Heart left ventricle (tissue), 16 donors: ENCODE results near the gene ATXN7. TPM values are rescaled to one million over a fixed set of nuclear protein-coding genes. Genes with fewer than 3 reads are reported as not detected.
A peak's percentile ranks its signal among the peaks of the same experiment; 100 is the strongest.

Source experiments
- ATAC-seq, 4 donors: fragments of 200-7000 bp; cut with Tn5 transposase; one replicate each; pipeline ENCODE4 v1.9.1; 2020 to 2022; ENCODE audit warnings: moderate library complexity in 4 of 4, mild to moderate bottlenecking in 3 of 4, moderate number of reproducible peaks in 1 of 4
- DNase-seq, 5 donors: peaks; one replicate each; pipeline ENCODE4 v3.0.0-alpha.2; 2020
- H3K27ac ChIP-seq, 12 donors: fragments of 200-600 bp; sonication (generic) in 4 of 12; one replicate each; pipeline versions ENCODE4 v1.5.0 to v1.8.0; 2016 to 2022; ENCODE audit warnings: mild to moderate bottlenecking in 2 of 12
- H3K27me3 ChIP-seq, 9 donors: fragments of 200-600 bp; sonication (generic) in 2 of 9; one replicate each; pipeline versions ENCODE4 v1.5.1 to v1.8.0; 2016 to 2022; ENCODE audit warnings: mild to moderate bottlenecking in 3 of 9
- H3K36me3 ChIP-seq, 9 donors: fragments of 200-600 bp; sonication (generic) in 2 of 9; one replicate each; pipeline versions ENCODE4 v1.5.0 to v1.8.0; 2018 to 2022; ENCODE audit warnings: mild to moderate bottlenecking in 2 of 9
- H3K4me1 ChIP-seq, 12 donors: fragments of 200-600 bp; sonication (generic) in 4 of 12; one replicate each; pipeline versions ENCODE4 v1.5.0 to v1.8.0; 2016 to 2022; ENCODE audit warnings: mild to moderate bottlenecking in 3 of 12
- H3K4me3 ChIP-seq, 12 donors: fragments of 200-600 bp; sonication (generic) in 4 of 12; one replicate each; pipeline versions ENCODE4 v1.5.0 to v1.8.0; 2017 to 2022; ENCODE audit warnings: mild to moderate bottlenecking in 9 of 12, moderate library complexity in 4 of 12
- H3K9me3 ChIP-seq, 12 donors: fragments of 200-600 bp; sonication (generic) in 4 of 12; one replicate each; pipeline versions ENCODE4 v1.5.0 to v1.8.0; 2016 to 2022; ENCODE audit warnings: mild to moderate bottlenecking in 1 of 12
- POLR2A ChIP-seq, 2 donors: fragments of 450-650 bp; IDR thresholded peaks; one replicate each; pipeline ENCODE4 v1.6.1; 2017; ENCODE audit warnings: antibody characterized with exemption in 2 of 2, mild to moderate bottlenecking in 2 of 2, moderate library complexity in 2 of 2
- WGBS, 4 donors: extraction: QIAGEN DNeasy Blood & Tissue Kit in 2 of 4; methylation state at CpG; one replicate each; pipeline versions ENCODE4 v1.1.5 to v1.1.7; 2013 to 2018; 5-methylcytosine and 5-hydroxymethylcytosine counted together
- intact Hi-C, 10 donors: fragments of 100-400 bp; cut with DNase I; formaldehyde crosslinking; loops; one replicate each; pipeline versions ENCODE4 v1.11.1 to v1.14.2; 2022
- polyA plus RNA-seq, 2 donors: library from polyadenylated mRNA; stranded (reverse); fragments of 200-250 nt; gene quantifications; one replicate each; pipeline ENCODE4 v1.2.3, GENCODE V29; 2013
- total RNA-seq, 9 donors: library from RNA; depleted of rRNA in 2 of 9; stranded (reverse); fragments of >200 nt in 2 of 9; fragmentation: NEBNext Ultra II Directional in 3 of 9; extraction: Animal tissue kit (Norgen Biotek cat#: 25700) in 3 of 9; gene quantifications; one replicate each; pipeline versions ENCODE4 v1.1.0 to v1.2.4, GENCODE V29; 2016 to 2023
- TF ChIP-seq, protein P1 (sequence below), 12 donors: fragments of 200-600 bp; sonication (generic) in 4 of 12; IDR thresholded peaks; one replicate each; pipeline versions ENCODE4 v1.5.0 to v1.8.0; 2018 to 2022; ENCODE audit warnings: antibody characterized with exemption in 12 of 12, mild to moderate bottlenecking in 5 of 12
- donor health status: ischemic (EF 13 %, LVEDD 7.1; RV severe dilation, severe dysfunction).
- donor health status: healthy with polysubstance abuse.
- donor health status: DM: no; HTN: yes; CAD: no.
- donor health status: DM: no; HTN: no; CAD: no.
- donor health status: ischemic (EF 25% LVEDD 6.9; RV normal size, moderate dysfunction).
- donor health status: ischemic (EF 25% LVEDD 5.7; RV mildly dilated, moderate dysfunction).
- donor health status: healthy.
- donor health status: DM: yes; HTN: yes; CAD: no.
- donor health status: ischemic (EF 35%, LVEDD 5.7; RV mildly dilated, moderate dysfunction).
- donor health status: nonischemic (EF 11% LVEDD 7.7; RV severe dilation, severe dysfunction).
- donor health status: DM: yes; HTN: yes; CAD: no.
- donor health status: PGD.
- donor health status: ischemic (EF 29% LVEDD 5.4; RV normal size, mild dysfunction).
- donor health status: nonischemic (EF 23%, LVEDD 6.1; RV moderate dilation, normal function).

ATXN7 gene
- total and polyA plus RNA-seq, 11 donors, result 4.5 to 31.4 (median 16.7) TPM

GRCh38 chr3:63946753-63947152 lies 83.1 kb downstream of the ATXN7 start:
- 95 to 98% (median 98%) methylated on average over 2 of the region's 2 CpGs for WGBS, 4 donors
- ATAC-seq, result peak in 1 of 4 donors; percentile 7
- DNase-seq, result no peak
- no peak overlapping the region for H3K27ac ChIP-seq
- no peak overlapping the region for H3K4me3 ChIP-seq
- H3K27me3 ChIP-seq, result no peaks in the 10 kb centered on the region
- no peak for TF ChIP-seq POLR2A (IDR thresholded peaks at IDR 0.05)
- TF ChIP-seq, protein P1, sequence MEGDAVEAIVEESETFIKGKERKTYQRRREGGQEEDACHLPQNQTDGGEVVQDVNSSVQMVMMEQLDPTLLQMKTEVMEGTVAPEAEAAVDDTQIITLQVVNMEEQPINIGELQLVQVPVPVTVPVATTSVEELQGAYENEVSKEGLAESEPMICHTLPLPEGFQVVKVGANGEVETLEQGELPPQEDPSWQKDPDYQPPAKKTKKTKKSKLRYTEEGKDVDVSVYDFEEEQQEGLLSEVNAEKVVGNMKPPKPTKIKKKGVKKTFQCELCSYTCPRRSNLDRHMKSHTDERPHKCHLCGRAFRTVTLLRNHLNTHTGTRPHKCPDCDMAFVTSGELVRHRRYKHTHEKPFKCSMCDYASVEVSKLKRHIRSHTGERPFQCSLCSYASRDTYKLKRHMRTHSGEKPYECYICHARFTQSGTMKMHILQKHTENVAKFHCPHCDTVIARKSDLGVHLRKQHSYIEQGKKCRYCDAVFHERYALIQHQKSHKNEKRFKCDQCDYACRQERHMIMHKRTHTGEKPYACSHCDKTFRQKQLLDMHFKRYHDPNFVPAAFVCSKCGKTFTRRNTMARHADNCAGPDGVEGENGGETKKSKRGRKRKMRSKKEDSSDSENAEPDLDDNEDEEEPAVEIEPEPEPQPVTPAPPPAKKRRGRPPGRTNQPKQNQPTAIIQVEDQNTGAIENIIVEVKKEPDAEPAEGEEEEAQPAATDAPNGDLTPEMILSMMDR (IDR thresholded peaks at IDR 0.05), result no peak
- H3K36me3 ChIP-seq, result peaks cover 0 to 6% (median 0%) of the 10 kb centered on the region in 9 donors
- intact Hi-C loops, result loop anchor here in 1 of 10 donors (5.0 kb wide), 1 partner anchor 341 kb away; no protein-coding TSS in a partner anchor
- H3K9me3 ChIP-seq, result no peaks in the 10 kb centered on the region
- H3K4me1 ChIP-seq, result peaks cover 0 to 51% (median 27%) of the 10 kb centered on the region in 12 donors

GRCh38 chr3:63947594-63947993 lies 83.9 kb downstream of the ATXN7 start:
- H3K4me3 ChIP-seq, result no peak overlapping the region
- peak; percentile 25 to 59 (median 28) for ATAC-seq
- intact Hi-C loops, result loop anchor here in 1 of 10 donors (5.0 kb wide), 1 partner anchor 340 kb away; no protein-coding TSS in a partner anchor
- H3K27me3 ChIP-seq, result no peaks in the 10 kb centered on the region
- no peak for TF ChIP-seq POLR2A (IDR thresholded peaks at IDR 0.05)
- TF ChIP-seq, protein P1 (IDR thresholded peaks at IDR 0.05), result no peak
- DNase-seq, result no peak
- H3K4me1 ChIP-seq, result peaks cover 0 to 51% (median 27%) of the 10 kb centered on the region in 12 donors
- H3K36me3 ChIP-seq, result peaks cover 0 to 6% (median 0%) of the 10 kb centered on the region in 9 donors
- 37 to 79% (median 58%) methylated on average over 2 of the region's 2 CpGs for WGBS, 4 donors
- no peak overlapping the region for H3K27ac ChIP-seq
- no peaks in the 10 kb centered on the region for H3K9me3 ChIP-seq

DNA sequence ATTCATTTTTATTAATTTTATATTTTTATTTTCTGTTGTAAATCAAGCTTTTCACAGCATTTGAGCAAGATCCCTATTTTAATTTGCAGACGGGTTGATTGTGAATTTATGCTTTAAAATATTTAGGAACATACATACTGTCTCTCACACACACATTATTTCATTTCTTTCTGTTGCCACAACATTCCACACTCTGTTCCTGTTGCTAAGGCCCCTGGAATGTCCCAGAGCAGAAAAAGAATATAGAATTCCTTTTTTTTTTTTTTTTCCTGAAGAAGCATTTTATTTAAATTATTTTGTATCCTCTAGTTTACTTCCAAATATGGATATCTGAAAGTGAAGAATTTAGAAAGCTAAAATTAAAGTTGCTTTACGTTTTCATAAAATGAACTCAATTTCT lies 85.3 kb downstream of the ATXN7 start:
- H3K36me3 ChIP-seq, result peaks cover 0 to 15% (median 12%) of the 10 kb centered on the region in 9 donors
- H3K4me1 ChIP-seq, result peaks cover 0 to 46% (median 27%) of the 10 kb centered on the region in 12 donors
- intact Hi-C loops, result loop anchor here in 1 of 10 donors (5.0 kb wide), 1 partner anchor 338 kb away; no protein-coding TSS in a partner anchor
- ATAC-seq (no peak), DNase-seq (no peak)
- H3K4me3 ChIP-seq, result no peak overlapping the region
- WGBS, 4 donors, result 79 to 91% (median 82%) methylated on average over 2 of the region's 2 CpGs
- no peaks in the 10 kb centered on the region for H3K9me3 ChIP-seq
- H3K27me3 ChIP-seq, result no peaks in the 10 kb centered on the region
- TF ChIP-seq, protein P1 (IDR thresholded peaks at IDR 0.05), result no peak
- TF ChIP-seq POLR2A (IDR thresholded peaks at IDR 0.05), result no peak
- H3K27ac ChIP-seq, result no peak overlapping the region

- no peak for DNase-seq
- Histone ChIP-seq H3K9me3 (no peaks in the 10 kb centered on the region), H3K27ac (peak overlapping the region in 1 of 12 donors; percentile 22), H3K4me1 (peaks cover 0 to 38% (median 15%) of the 10 kb centered on the region in 12 donors), H3K27me3 (no peaks in the 10 kb centered on the region), H3K4me3 (no peak overlapping the region), H3K36me3 (peaks cover 0 to 21% (median 14%) of the 10 kb centered on the region in 9 donors)
- no peak for TF ChIP-seq POLR2A (IDR thresholded peaks at IDR 0.05)
- TF ChIP-seq, protein P1 (IDR thresholded peaks at IDR 0.05), result no peak
- WGBS, 4 donors, result 72 to 97% (median 88%) methylated on average over 1 of the region's 1 CpG
- no peak for ATAC-seq
- intact Hi-C loops, result no loop called here
Observed at GRCh38 chr3:63950698-63951097, 87.0 kb downstream of the ATXN7 start.
